MM.1S (cell line): Measurements from ENCODE around the gene TMEFF1.

Experiments used
- EZH2 ChIP-seq: fragments of 300-600 bp; sonication (generic); optimal IDR thresholded peaks from 2 replicates; pipeline ENCODE3; 2017; ENCODE audit warnings: low read depth, mild to moderate bottlenecking, antibody characterized with exemption, low read length, mixed read lengths
- EZH2phosphoT487 ChIP-seq: fragments of 300-600 bp; sonication (generic); IDR thresholded peaks from 2 replicates; pipeline ENCODE4 v1.6.1; 2018; ENCODE audit warnings: antibody characterized with exemption, low read length
- TF ChIP-seq, protein P1 (sequence below): fragments of 300-600 bp; sonication (generic); IDR thresholded peaks from 2 replicates; pipeline ENCODE4 v1.5.1; 2016; ENCODE audit warnings: antibody characterized with exemption, low read length, mixed read lengths

DNA sequence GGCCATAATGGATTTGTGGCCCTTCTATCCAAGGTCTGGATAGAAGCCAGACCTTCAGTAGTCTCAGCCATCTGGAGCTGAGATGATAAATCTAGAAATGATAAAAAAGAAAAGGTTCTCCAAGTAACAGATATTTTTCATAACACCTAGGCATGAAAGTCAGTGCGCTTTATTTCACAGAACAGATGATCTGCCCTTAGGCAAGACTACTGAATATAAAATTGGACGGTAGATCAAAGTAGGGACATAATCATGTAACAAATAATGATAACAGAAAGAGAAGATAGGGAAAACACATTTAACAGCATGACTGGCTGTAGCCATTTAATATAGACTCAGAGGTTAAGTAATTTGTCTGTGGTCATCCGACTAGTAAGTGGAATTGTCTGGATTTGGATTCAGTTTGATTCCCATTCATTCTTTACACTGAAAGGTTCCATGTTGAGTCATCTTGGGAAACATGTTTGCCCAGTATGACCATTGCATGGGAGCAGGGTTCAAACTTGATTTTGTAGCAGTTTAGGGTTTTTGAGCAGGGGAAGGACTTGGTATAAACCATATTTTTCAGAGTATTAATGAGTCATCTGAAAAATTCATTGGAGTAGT is 100.8 kb downstream of the TMEFF1 start:
- TF ChIP-seq, protein P1, sequence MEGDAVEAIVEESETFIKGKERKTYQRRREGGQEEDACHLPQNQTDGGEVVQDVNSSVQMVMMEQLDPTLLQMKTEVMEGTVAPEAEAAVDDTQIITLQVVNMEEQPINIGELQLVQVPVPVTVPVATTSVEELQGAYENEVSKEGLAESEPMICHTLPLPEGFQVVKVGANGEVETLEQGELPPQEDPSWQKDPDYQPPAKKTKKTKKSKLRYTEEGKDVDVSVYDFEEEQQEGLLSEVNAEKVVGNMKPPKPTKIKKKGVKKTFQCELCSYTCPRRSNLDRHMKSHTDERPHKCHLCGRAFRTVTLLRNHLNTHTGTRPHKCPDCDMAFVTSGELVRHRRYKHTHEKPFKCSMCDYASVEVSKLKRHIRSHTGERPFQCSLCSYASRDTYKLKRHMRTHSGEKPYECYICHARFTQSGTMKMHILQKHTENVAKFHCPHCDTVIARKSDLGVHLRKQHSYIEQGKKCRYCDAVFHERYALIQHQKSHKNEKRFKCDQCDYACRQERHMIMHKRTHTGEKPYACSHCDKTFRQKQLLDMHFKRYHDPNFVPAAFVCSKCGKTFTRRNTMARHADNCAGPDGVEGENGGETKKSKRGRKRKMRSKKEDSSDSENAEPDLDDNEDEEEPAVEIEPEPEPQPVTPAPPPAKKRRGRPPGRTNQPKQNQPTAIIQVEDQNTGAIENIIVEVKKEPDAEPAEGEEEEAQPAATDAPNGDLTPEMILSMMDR, result no peak
- TF ChIP-seq EZH2phosphoT487, result no peak
- TF ChIP-seq EZH2, result no peak
